HCT116 (cell line): ENCODE measurements around the gene ST3GAL2. TPM values are rescaled to one million over a fixed set of nuclear protein-coding genes. Genes with fewer than 3 reads are reported as not detected.

Experiments
- ATAC-seq: fragments of 200-7000 bp; cut with Tn5 transposase; 2 replicates; pipeline ENCODE4 v1.9.1; 2020; ENCODE audit warnings: mild to moderate bottlenecking, moderate library complexity
- BruUV-seq: library from RNA; stranded (reverse); fragments of 400-500 nt; replicated peaks from 2 replicates; lab custom pipeline; 2021; lab: Mats Ljungman, UMichigan
- CTCF ChIA-PET: fragments of 300-600 bp; sonication (Branson Sonifier 250); formaldehyde crosslinking; loops from one replicate; lab custom pipeline; 2021; ENCODE audit warnings: antibody characterized with exemption; lab: Charles Lee
- POLR2A ChIA-PET: fragments of 300-600, 350-600 bp; sonication (Branson Sonifier 250); formaldehyde crosslinking; loops from one replicate; lab custom pipeline; 2021; ENCODE audit warnings: antibody characterized with exemption; lab: Charles Lee
- RAD21 ChIA-PET, 2 experiments: fragments of 300-600 bp; sonication (Branson Sonifier 250); formaldehyde crosslinking; loops; one replicate each; lab custom pipeline; 2023; ENCODE audit warnings: low total read pairs in 2 of 2; ENCODE audit not compliant: uncharacterized antibody in 2 of 2, unreplicated experiment in 2 of 2, low non-redundant PET in 1 of 2; lab: Charles Lee
- DNase-seq: peaks from one replicate; pipeline ENCODE4 v3.0.0-alpha.2; 2010; ENCODE audit warnings: low read depth, low spot score
- H2AFZ ChIP-seq: fragments of 200-600 bp; shearing (Covaris generic), sonication (generic); 2 replicates; pipeline ENCODE4 v1.6.1; 2017; ENCODE audit warnings: low read depth, mixed run types, mixed read lengths, antibody characterized with exemption, low read length; ENCODE audit not compliant: poor library complexity, severe bottlenecking
- H3K27ac ChIP-seq: 2 replicates; pipeline ENCODE4 v1.5.1; 2012; ENCODE audit warnings: low read depth, low read length
- H3K27me3 ChIP-seq: fragments of 200-600 bp; sonication (generic); 2 replicates; pipeline ENCODE4 v1.6.1; 2016; ENCODE audit warnings: mixed run types, low read length, mixed read lengths; ENCODE audit not compliant: insufficient read depth
- H3K36me3 ChIP-seq, 2 experiments: fragments of 200-500 bp in 1 of 2; fragments of 200-600 bp in 1 of 2; sonication (Bioruptor generic) in 1 of 2; sonication (generic) in 1 of 2; 2 replicates each; pipeline versions ENCODE4 v1.5.1 to v1.6.1; 2014 to 2016; ENCODE audit warnings: low read length in 2 of 2, inconsistent platforms in 1 of 2, mixed read lengths in 1 of 2, mixed run types in 1 of 2; ENCODE audit not compliant: insufficient read depth in 2 of 2, control insufficient read depth in 1 of 2
- H3K4me1 ChIP-seq, 2 experiments: fragments of 200-600 bp in 1 of 2; sonication (generic) in 1 of 2; 2 replicates each; pipeline versions ENCODE4 v1.5.1 to v1.6.1; 2012 to 2017; ENCODE audit warnings: low read length in 2 of 2, inconsistent platforms in 1 of 2, mild to moderate bottlenecking in 1 of 2, mixed read lengths in 1 of 2, mixed run types in 1 of 2, moderate library complexity in 1 of 2; ENCODE audit not compliant: insufficient read depth in 2 of 2, control insufficient read depth in 1 of 2
- H3K4me2 ChIP-seq: fragments of 200-600 bp; sonication (generic); 2 replicates; pipeline ENCODE4 v1.6.1; 2017; ENCODE audit warnings: mixed run types, low read length, mixed read lengths
- H3K4me3 ChIP-seq, 2 experiments: fragments of 200-600 bp in 1 of 2; sonication (generic) in 1 of 2; replicated peaks in 1 of 2; 2 replicates each; pipeline ENCODE4 v1.5.1; 2011 to 2016; ENCODE audit warnings: low read length in 2 of 2, control low read depth in 1 of 2, low read depth in 1 of 2, mild to moderate bottlenecking in 1 of 2, mixed read lengths in 1 of 2, mixed run types in 1 of 2
- H3K79me2 ChIP-seq: fragments of 200-600 bp; sonication (generic); 2 replicates; pipeline ENCODE4 v1.6.1; 2017; ENCODE audit warnings: mild to moderate bottlenecking, mixed run types, low read length, moderate library complexity, mixed read lengths; ENCODE audit not compliant: insufficient read depth
- H3K9ac ChIP-seq: fragments of 200-600 bp; sonication (generic); 2 replicates; pipeline ENCODE4 v1.6.1; 2016; ENCODE audit warnings: low read length, mixed read lengths
- H3K9me2 ChIP-seq: fragments of 200-600 bp; sonication (generic), shearing (Covaris generic); 2 replicates; pipeline ENCODE4 v1.6.1; 2017; ENCODE audit warnings: mixed run types, mild to moderate bottlenecking, moderate library complexity; ENCODE audit not compliant: insufficient read depth
- H3K9me3 ChIP-seq, 2 experiments: fragments of 200-500 bp in 1 of 2; fragments of 200-600 bp in 1 of 2; sonication (Bioruptor generic) in 1 of 2; sonication (generic) in 1 of 2; 2 replicates each; pipeline ENCODE4 v1.6.1; 2014 to 2017; ENCODE audit warnings: low read length in 2 of 2, mixed read lengths in 2 of 2, inconsistent platforms in 1 of 2, low read depth in 1 of 2, mild to moderate bottlenecking in 1 of 2, mixed run types in 1 of 2, moderate library complexity in 1 of 2; ENCODE audit not compliant: control insufficient read depth in 1 of 2, insufficient read depth in 1 of 2
- H4K20me1 ChIP-seq: fragments of 200-600 bp; sonication (generic), shearing (Covaris generic); 2 replicates; pipeline ENCODE4 v1.6.1; 2017; ENCODE audit warnings: mixed run types, mild to moderate bottlenecking, moderate library complexity; ENCODE audit not compliant: insufficient read depth
- CBX3 ChIP-seq: IDR thresholded peaks from 2 replicates; pipeline ENCODE4 v1.6.1; 2012; ENCODE audit warnings: low read depth
- CEBPB ChIP-seq: IDR thresholded peaks from 2 replicates; pipeline ENCODE4 v1.6.1; 2012; ENCODE audit warnings: low read depth
- CTCF ChIP-seq, 3 experiments: fragments of 200-600 bp in 1 of 3; sonication (generic) in 1 of 3; IDR thresholded peaks in 2 of 3; conservative IDR thresholded peaks in 1 of 3; 2 replicates each; pipeline ENCODE4 v1.5.1; 2012 to 2017; ENCODE audit warnings: low read depth in 2 of 3, low read length in 2 of 3, antibody characterized with exemption in 1 of 3, borderline replicate concordance in 1 of 3, control low read depth in 1 of 3, mild to moderate bottlenecking in 1 of 3, mixed read lengths in 1 of 3, mixed run types in 1 of 3, moderate library complexity in 1 of 3; ENCODE audit not compliant: insufficient read depth in 1 of 3
- EGR1 ChIP-seq: IDR thresholded peaks from 2 replicates; pipeline ENCODE4 v1.6.1; 2012; ENCODE audit warnings: low read depth
- EZH2 ChIP-seq: fragments of 200-600 bp; sonication (generic); IDR thresholded peaks from 2 replicates; pipeline ENCODE4 v1.6.1; 2017; ENCODE audit warnings: antibody characterized with exemption, mixed run types
- EZH2phosphoT487 ChIP-seq: fragments of 200-600 bp; IDR thresholded peaks from 2 replicates; pipeline ENCODE4 v1.6.1; 2018; ENCODE audit warnings: antibody characterized with exemption, borderline replicate concordance
- FOSL1 ChIP-seq: IDR thresholded peaks from 2 replicates; pipeline ENCODE4 v1.6.1; 2012; ENCODE audit warnings: low read depth
- JUND ChIP-seq: IDR thresholded peaks from 2 replicates; pipeline ENCODE4 v1.6.1; 2012
- POLR2A ChIP-seq: IDR thresholded peaks from 2 replicates; pipeline ENCODE4 v1.7.0; 2011; ENCODE audit warnings: borderline replicate concordance; ENCODE audit not compliant: insufficient read depth, insufficient read length; ENCODE audit errors: extremely low read depth
- RAD21 ChIP-seq: IDR thresholded peaks from 2 replicates; pipeline ENCODE4 v1.6.1; 2012; ENCODE audit warnings: low read depth, mild to moderate bottlenecking
- SIN3A ChIP-seq: IDR thresholded peaks from 2 replicates; pipeline ENCODE4 v1.6.1; 2012; ENCODE audit warnings: low read depth
- YY1 ChIP-seq: IDR thresholded peaks from 2 replicates; pipeline ENCODE4 v1.6.1; 2011; ENCODE audit warnings: low read length, low read depth, moderate library complexity, mild to moderate bottlenecking; ENCODE audit not compliant: insufficient replicate concordance; ENCODE audit errors: extremely low read depth
- ZBTB33 ChIP-seq: IDR thresholded peaks from 2 replicates; pipeline ENCODE4 v1.6.1; 2011; ENCODE audit warnings: mild to moderate bottlenecking, low read length, moderate library complexity; ENCODE audit not compliant: insufficient replicate concordance; ENCODE audit errors: extremely low read depth
- ZFX ChIP-seq: fragments of 450-650 bp; IDR thresholded peaks from 2 replicates; pipeline ENCODE4 v1.6.1; 2017
- ZNF274 ChIP-seq: fragments of 200-500 bp; sonication (Bioruptor generic); IDR thresholded peaks from 2 replicates; pipeline ENCODE4 v1.6.1; 2014; ENCODE audit warnings: mild to moderate bottlenecking, low read depth, low read length, inconsistent platforms
- intact Hi-C: fragments of 100-400 bp; cut with micrococcal nuclease; formaldehyde crosslinking; loops from 2 replicates; pipeline ENCODE4 v1.10.0; 2022
- total RNA-seq: library from RNA; stranded (reverse); gene quantifications from one replicate; pipeline ENCODE4 v1.2.1, GENCODE V29; 2021; ENCODE audit not compliant: unreplicated experiment
- TF ChIP-seq, protein P1 (sequence below): IDR thresholded peaks from 2 replicates; pipeline ENCODE4 v1.6.1; 2012
- TF ChIP-seq, protein P2 (sequence below): IDR thresholded peaks from 2 replicates; pipeline ENCODE4 v1.6.1; 2012

The ST3GAL2 gene
- total RNA-seq, 1 experiment from 2014 or later: 9.5 TPM

DNA sequence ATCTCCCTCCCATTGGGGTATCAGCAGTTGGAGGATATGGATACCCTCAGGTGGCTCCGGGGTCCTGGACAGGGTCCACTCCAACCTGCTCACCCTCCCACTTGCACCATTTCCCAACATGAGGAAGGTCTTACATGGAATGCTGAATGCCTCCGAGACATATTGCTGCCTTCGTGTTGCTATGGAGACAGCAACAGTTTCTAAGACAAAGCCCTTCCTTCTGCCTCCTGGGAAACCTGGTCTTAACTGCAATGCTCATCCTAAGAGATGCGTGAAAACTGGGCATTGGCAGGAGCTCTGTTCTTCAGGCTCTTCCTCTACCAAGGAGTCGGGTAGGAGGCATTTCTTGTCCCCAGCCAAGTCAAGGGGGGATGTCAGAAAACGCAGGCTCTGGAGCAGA, 45.2 kb downstream of the ST3GAL2 start:
- intact Hi-C loops: no loop called here
- Histone ChIP-seq H3K9me3 (no peaks in the 10 kb centered on the region), H3K9me2 (no peaks in the 10 kb centered on the region), H3K9ac (no peak overlapping the region), H3K36me3 (no peaks in the 10 kb centered on the region), H3K27ac (no peak overlapping the region), H3K4me3 (no peak overlapping the region), H3K27me3 (no peaks in the 10 kb centered on the region), H2AFZ (no peak overlapping the region), H3K4me2 (no peak overlapping the region), H3K79me2 (no peaks in the 10 kb centered on the region), H3K4me1 (peaks cover 0 to 30% of the 10 kb centered on the region in 2 experiments; a peak in 3 of 4 replicates), H4K20me1 (no peaks in the 10 kb centered on the region)
- ChIA-PET RAD21 (no interaction called here), CTCF (no interaction called here), POLR2A (interaction anchor here (2.3 kb wide), 1 partner anchor 12 kb away, joined by 7 read pairs; no protein-coding TSS in a partner anchor)
- DNase-seq: no peak
- no peak for ATAC-seq
- TF ChIP-seq, protein P1, sequence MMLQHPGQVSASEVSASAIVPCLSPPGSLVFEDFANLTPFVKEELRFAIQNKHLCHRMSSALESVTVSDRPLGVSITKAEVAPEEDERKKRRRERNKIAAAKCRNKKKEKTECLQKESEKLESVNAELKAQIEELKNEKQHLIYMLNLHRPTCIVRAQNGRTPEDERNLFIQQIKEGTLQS: no peak
- TF ChIP-seq EGR1: no peak
- no peak for TF ChIP-seq ZBTB33
- no peak for TF ChIP-seq EZH2
- no peak for TF ChIP-seq RAD21
- no peak for TF ChIP-seq CBX3
- TF ChIP-seq JUND: no peak
- TF ChIP-seq SIN3A: no peak
- TF ChIP-seq POLR2A: no peak
- no peak for TF ChIP-seq ZNF274
- no peak for TF ChIP-seq EZH2phosphoT487
- TF ChIP-seq ZFX: no peak
- TF ChIP-seq FOSL1: no peak
- TF ChIP-seq YY1: no peak
- no peak for TF ChIP-seq CTCF (IDR thresholded peaks at IDR 0.05 in 2 of 3, conservative IDR thresholded peaks at IDR 0.05 in 1 of 3; ENCODE audit: borderline replicate concordance in 1 of 3, insufficient read depth in 1 of 3, low read depth in 2 of 3, low read length in 2 of 3)
- no peak for TF ChIP-seq CEBPB
- TF ChIP-seq, protein P2, sequence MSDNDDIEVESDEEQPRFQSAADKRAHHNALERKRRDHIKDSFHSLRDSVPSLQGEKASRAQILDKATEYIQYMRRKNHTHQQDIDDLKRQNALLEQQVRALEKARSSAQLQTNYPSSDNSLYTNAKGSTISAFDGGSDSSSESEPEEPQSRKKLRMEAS: no peak
- no TSS peak for BruUV-seq
